Daoy (cell line): Measurements from ENCODE around the gene CHPF2. TPM values are rescaled to one million over a fixed set of nuclear protein-coding genes. Genes with fewer than 3 reads are reported as not detected.

ENCODE experiments used
- DNase-seq: peaks from one replicate; pipeline ENCODE4 v3.0.0-alpha.2; 2015; ENCODE audit warnings: low read depth
- total RNA-seq: library from RNA; depleted of rRNA; stranded (reverse); fragments of >200 nt; shearing (Covaris generic); gene quantifications from 2 replicates; pipeline ENCODE4 v1.2.3, GENCODE V29; 2014

CHPF2 gene
- total RNA-seq, 1 experiment from 2014 or later = 38.3 TPM

GRCh38 chr7:151246851-151247580 lies 14.7 kb downstream of the CHPF2 start:
- no peak for DNase-seq

- peak; percentile 61 for DNase-seq
Observed at GRCh38 chr7:151247611-151248345, 15.5 kb downstream of the CHPF2 start.

DNA sequence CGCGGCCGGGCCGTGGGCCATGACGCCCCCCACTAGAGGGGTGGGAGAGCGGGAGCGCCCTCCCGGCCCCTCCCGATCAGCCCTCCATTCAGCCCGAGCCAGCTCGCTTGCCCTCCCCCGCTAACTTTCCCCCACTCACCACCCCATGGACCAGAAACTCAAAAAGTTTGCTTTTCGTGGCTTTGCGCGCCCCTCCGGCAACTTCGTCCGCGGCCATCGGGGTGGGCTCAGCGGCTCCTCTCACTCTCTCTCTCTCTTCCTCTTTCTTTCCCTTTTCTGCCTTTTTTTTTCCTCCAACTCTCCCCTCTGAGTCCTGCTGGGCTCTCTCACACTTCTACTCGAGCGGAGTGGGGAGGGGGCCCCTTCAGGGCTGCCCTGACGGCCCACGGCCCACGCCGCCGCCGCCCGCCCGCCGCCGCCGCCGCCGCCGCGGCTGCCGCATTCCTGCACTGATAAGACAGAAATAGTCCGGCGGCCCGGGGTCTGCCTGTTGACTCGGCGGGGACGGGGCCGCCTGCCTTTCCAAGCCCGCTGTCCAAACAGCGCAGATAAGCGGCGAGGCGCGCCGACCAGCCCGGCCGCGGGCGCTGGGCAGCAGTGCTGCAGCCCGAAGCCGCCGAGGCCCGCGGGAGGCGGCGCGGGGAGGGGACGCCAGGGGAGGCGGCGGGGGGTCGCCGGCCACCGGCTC lies 16.2 kb downstream of the CHPF2 start, which contains the start of gene SMARCD3:
Gene SMARCD3, minus strand, starts transcription at position 349 of the 688 bp plus-strand sequence. Its CDS starts 132 bp downstream, at position 217.
- DNase-seq = peak; percentile 83

- peak; percentile 77 for DNase-seq
Observed at GRCh38 chr7:151249034-151249731, 16.9 kb downstream of the CHPF2 start.

- DNase-seq = peak; percentile 79
Observed at GRCh38 chr7:151249732-151250072, 17.4 kb downstream of the CHPF2 start.

- no peak for DNase-seq
Observed at GRCh38 chr7:151250181-151251132, 18.2 kb downstream of the CHPF2 start.

DNA sequence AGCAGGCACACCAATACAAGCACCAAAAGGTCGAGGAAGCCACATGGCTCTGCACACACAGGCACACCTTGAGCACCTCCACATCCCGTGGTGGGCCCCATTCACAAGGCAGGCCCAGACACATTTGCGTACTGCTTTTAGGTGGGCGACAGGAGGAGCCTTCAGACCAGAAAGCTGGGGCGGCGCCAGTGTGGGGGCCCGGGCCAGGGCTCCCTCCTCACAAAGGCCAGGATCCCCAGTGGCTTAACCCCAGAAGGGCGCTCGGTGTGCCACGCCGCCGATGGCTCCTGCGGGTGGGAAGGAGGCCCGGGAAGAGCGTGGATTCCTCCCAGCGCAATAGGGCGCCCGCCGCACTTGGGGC lies 19.0 kb downstream of the CHPF2 start:
- peak; percentile 43 for DNase-seq

DNA sequence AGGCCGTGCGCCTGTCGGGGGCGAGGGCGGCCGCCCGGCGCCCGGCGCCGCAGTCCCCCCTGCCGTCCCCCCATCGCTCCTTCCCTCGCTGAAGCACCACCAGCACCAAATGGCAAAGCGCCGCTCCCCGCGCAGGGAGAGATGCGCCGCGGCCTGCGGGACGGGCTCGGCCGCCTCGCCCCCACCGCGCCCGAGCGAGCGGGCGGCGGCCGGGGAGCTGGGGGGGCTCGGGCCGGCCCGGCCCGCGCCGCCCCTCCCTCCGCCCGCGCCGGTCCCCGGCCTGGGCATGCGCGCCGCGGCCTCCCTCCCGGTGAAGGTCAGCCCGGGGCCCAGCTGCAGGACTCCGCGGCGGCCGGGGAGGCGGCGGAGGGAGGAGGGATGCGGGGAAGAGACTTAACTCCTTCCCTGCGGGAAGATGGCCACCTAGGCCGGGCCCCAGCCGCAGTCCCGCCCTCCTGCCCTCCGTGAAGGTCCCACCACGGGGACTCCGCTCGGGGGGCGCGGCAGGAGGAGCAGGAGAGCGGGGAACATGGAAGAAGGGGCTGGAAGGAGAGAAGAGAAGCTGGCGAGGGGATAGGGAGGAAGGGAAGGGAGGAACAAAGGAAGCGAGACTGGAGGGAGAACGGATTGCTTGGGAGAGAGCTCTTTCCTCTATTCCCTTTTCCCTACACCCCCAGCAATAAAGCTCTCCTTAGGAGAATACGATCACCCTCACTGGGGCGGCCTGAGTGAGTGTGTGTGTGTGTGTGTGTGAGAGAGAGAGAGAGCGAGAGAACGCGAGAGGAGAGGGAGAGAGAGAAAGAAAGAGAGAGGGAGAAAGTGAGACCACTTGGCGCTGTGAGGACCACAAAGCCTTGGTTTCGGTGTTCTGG lies 19.6 kb downstream of the CHPF2 start:
- DNase-seq = peak; percentile 82

DNA sequence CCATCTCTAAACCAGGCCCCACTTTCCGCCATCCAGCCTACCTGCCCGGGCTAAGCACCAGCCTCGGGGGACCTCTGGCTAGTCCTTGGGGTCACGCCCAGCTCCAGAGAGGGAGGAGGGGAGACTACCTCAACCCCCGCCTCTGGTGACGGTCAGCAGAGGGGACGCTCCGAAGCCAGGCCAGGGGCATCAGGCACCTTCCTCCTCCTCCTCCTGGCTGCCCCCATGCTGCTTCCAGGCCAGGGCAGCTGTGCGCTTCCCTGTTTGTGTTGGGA lies 20.2 kb downstream of the CHPF2 start:
- no peak for DNase-seq

DNA sequence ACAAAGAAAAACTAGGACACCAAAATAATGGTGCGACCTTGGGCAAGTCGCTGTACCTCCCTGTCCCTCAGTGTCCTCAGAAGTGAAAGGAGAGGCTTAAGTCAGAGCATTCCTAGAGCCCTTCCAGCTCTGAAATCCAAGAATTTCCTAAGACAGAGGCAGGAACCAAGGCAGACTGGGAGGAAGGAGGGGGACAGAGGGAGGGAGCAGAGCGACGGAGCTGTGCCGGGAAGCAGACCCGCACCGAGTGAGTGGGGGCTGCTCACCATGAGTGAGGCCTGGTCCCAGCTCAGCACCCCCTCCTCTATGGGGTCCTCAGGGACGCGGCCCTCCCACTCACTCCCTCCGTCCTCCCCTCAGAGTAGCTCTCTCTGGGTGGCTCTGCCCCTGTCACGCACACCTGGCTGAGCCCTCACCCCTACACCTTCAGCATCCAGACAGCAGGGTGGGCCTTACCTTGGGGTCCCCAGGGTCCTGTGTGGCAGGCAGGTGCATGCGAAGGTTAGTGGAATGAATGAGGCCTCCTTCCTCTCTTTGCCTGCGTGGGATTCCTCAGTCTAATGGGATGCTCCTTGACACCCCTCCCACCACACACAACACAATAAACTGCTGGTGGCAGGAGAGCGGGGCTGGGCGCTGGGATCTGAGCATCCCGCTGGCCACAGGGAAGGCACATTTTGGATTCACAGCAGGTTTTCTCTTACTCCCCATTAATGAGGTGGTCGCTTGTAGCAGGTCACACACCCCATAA lies 20.9 kb downstream of the CHPF2 start:
- no peak for DNase-seq

- no peak for DNase-seq
Observed at GRCh38 chr7:151254316-151254715, 22.0 kb downstream of the CHPF2 start.

GRCh38 chr7:151254851-151255250 lies 22.6 kb downstream of the CHPF2 start:
- no peak for DNase-seq

GRCh38 chr7:151255390-151255789 lies 23.1 kb downstream of the CHPF2 start:
- DNase-seq = no peak

GRCh38 chr7:151256410-151257045 lies 24.2 kb downstream of the CHPF2 start:
- no peak for DNase-seq

DNA sequence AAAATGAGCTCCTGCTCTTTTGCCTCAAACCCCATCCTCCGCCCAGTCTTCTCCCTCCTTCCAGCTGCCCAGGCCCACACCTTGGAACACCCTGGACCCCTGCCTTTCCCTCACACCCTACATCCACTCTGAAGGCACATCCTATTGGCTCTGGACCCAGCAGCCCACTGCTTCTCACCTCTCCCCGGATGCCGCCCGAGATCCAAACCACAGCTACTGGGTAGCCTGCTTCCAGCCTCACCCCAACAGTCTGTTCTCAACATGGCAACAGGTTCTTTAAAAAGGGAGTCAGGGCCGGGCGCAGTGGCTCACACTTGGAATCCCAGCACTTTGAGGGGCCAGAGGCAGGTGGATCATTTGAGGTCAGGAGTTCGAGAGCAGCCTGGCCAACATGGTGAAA lies 25.7 kb downstream of the CHPF2 start:
- no peak for DNase-seq

DNA sequence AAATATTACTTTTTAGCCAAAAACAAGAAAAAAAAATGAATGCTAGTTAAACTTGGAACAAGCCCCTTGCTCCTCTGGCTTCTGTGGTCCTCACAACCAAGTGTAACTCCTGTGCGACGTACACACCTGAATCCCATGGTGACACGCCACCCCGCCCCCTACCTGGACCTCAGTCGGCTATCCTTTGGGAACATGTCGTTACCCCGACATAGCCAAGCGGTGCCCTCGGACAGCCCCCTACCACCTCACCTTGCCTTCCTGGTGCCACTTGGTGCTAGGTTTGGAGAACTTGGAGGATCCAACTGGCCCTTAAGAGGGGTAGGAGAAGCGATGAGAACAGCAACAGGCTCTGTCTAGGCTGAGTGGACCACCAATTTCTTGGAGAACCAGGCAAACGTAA lies 28.2 kb downstream of the CHPF2 start:
- DNase-seq = no peak

DNA sequence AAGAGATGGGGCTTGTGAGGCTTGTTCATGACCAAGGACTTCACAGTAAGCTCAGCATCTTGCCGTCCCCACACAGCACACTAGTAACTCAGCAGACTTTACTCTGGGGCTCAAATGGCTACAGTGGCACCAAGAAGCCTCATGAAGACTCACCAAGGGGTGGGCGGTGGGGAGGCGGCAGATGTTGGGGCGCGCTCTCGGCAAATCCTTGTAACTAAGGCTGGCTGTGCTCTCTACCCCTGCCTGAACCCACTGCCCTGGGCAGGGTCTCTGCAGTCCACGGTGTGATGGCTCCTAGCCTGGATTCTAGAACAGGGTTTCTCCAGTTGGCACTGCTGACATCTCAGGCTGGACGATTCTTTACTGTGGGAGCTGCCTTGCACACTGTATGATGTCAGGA lies 28.6 kb downstream of the CHPF2 start:
- DNase-seq = no peak

DNA sequence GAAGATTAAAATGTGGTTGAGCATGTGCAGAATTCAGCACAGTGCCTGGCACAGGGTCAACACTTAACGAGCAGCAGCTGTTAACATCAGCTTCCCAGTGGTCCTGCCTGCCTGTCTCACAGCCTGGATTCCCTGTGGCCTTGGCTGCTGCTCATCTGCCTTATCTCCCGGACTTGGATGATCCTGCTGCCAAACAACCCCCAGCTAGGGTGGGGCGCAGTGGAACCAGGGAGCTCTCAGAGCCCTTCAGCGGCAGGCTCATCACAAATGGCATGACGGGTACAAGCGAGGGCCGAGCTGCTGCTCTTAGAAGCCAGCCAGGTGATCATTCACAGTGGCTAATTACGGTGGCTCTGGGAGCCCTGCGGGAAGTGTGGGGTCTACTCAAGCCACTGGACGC lies 29.2 kb downstream of the CHPF2 start:
- no peak for DNase-seq

GRCh38 chr7:151264615-151265014 lies 32.3 kb downstream of the CHPF2 start:
- no peak for DNase-seq
